HCT116 (cell line): ENCODE results near the gene SMURF1. TPM values are rescaled to one million over a fixed set of nuclear protein-coding genes. Genes with fewer than 3 reads are reported as not detected.

Experiments
- ATAC-seq: fragments of 200-7000 bp; cut with Tn5 transposase; 2 replicates; pipeline ENCODE4 v1.9.1; 2020; ENCODE audit warnings: mild to moderate bottlenecking, moderate library complexity
- BruUV-seq: library from RNA; stranded (reverse); fragments of 400-500 nt; replicated peaks from 2 replicates; lab custom pipeline; 2021; lab: Mats Ljungman, UMichigan
- CTCF ChIA-PET: fragments of 300-600 bp; sonication (Branson Sonifier 250); formaldehyde crosslinking; loops from one replicate; lab custom pipeline; 2021; ENCODE audit warnings: antibody characterized with exemption; lab: Charles Lee
- POLR2A ChIA-PET: fragments of 300-600, 350-600 bp; sonication (Branson Sonifier 250); formaldehyde crosslinking; loops from one replicate; lab custom pipeline; 2021; ENCODE audit warnings: antibody characterized with exemption; lab: Charles Lee
- RAD21 ChIA-PET, 2 experiments: fragments of 300-600 bp; sonication (Branson Sonifier 250); formaldehyde crosslinking; loops; one replicate each; lab custom pipeline; 2023; ENCODE audit warnings: low total read pairs in 2 of 2; ENCODE audit not compliant: uncharacterized antibody in 2 of 2, unreplicated experiment in 2 of 2, low non-redundant PET in 1 of 2; lab: Charles Lee
- DNase-seq: peaks from one replicate; pipeline ENCODE4 v3.0.0-alpha.2; 2010; ENCODE audit warnings: low read depth, low spot score
- H2AFZ ChIP-seq: fragments of 200-600 bp; shearing (Covaris generic), sonication (generic); 2 replicates; pipeline ENCODE4 v1.6.1; 2017; ENCODE audit warnings: low read depth, mixed run types, mixed read lengths, antibody characterized with exemption, low read length; ENCODE audit not compliant: poor library complexity, severe bottlenecking
- H3K27ac ChIP-seq: 2 replicates; pipeline ENCODE4 v1.5.1; 2012; ENCODE audit warnings: low read depth, low read length
- H3K27me3 ChIP-seq: fragments of 200-600 bp; sonication (generic); 2 replicates; pipeline ENCODE4 v1.6.1; 2016; ENCODE audit warnings: mixed run types, low read length, mixed read lengths; ENCODE audit not compliant: insufficient read depth
- H3K36me3 ChIP-seq, 2 experiments: fragments of 200-500 bp in 1 of 2; fragments of 200-600 bp in 1 of 2; sonication (Bioruptor generic) in 1 of 2; sonication (generic) in 1 of 2; 2 replicates each; pipeline versions ENCODE4 v1.5.1 to v1.6.1; 2014 to 2016; ENCODE audit warnings: low read length in 2 of 2, inconsistent platforms in 1 of 2, mixed read lengths in 1 of 2, mixed run types in 1 of 2; ENCODE audit not compliant: insufficient read depth in 2 of 2, control insufficient read depth in 1 of 2
- H3K4me1 ChIP-seq, 2 experiments: fragments of 200-600 bp in 1 of 2; sonication (generic) in 1 of 2; 2 replicates each; pipeline versions ENCODE4 v1.5.1 to v1.6.1; 2012 to 2017; ENCODE audit warnings: low read length in 2 of 2, inconsistent platforms in 1 of 2, mild to moderate bottlenecking in 1 of 2, mixed read lengths in 1 of 2, mixed run types in 1 of 2, moderate library complexity in 1 of 2; ENCODE audit not compliant: insufficient read depth in 2 of 2, control insufficient read depth in 1 of 2
- H3K4me2 ChIP-seq: fragments of 200-600 bp; sonication (generic); 2 replicates; pipeline ENCODE4 v1.6.1; 2017; ENCODE audit warnings: mixed run types, low read length, mixed read lengths
- H3K4me3 ChIP-seq, 2 experiments: fragments of 200-600 bp in 1 of 2; sonication (generic) in 1 of 2; replicated peaks in 1 of 2; 2 replicates each; pipeline ENCODE4 v1.5.1; 2011 to 2016; ENCODE audit warnings: low read length in 2 of 2, control low read depth in 1 of 2, low read depth in 1 of 2, mild to moderate bottlenecking in 1 of 2, mixed read lengths in 1 of 2, mixed run types in 1 of 2
- H3K79me2 ChIP-seq: fragments of 200-600 bp; sonication (generic); 2 replicates; pipeline ENCODE4 v1.6.1; 2017; ENCODE audit warnings: mild to moderate bottlenecking, mixed run types, low read length, moderate library complexity, mixed read lengths; ENCODE audit not compliant: insufficient read depth
- H3K9ac ChIP-seq: fragments of 200-600 bp; sonication (generic); 2 replicates; pipeline ENCODE4 v1.6.1; 2016; ENCODE audit warnings: low read length, mixed read lengths
- H3K9me2 ChIP-seq: fragments of 200-600 bp; sonication (generic), shearing (Covaris generic); 2 replicates; pipeline ENCODE4 v1.6.1; 2017; ENCODE audit warnings: mixed run types, mild to moderate bottlenecking, moderate library complexity; ENCODE audit not compliant: insufficient read depth
- H3K9me3 ChIP-seq, 2 experiments: fragments of 200-500 bp in 1 of 2; fragments of 200-600 bp in 1 of 2; sonication (Bioruptor generic) in 1 of 2; sonication (generic) in 1 of 2; 2 replicates each; pipeline ENCODE4 v1.6.1; 2014 to 2017; ENCODE audit warnings: low read length in 2 of 2, mixed read lengths in 2 of 2, inconsistent platforms in 1 of 2, low read depth in 1 of 2, mild to moderate bottlenecking in 1 of 2, mixed run types in 1 of 2, moderate library complexity in 1 of 2; ENCODE audit not compliant: control insufficient read depth in 1 of 2, insufficient read depth in 1 of 2
- H4K20me1 ChIP-seq: fragments of 200-600 bp; sonication (generic), shearing (Covaris generic); 2 replicates; pipeline ENCODE4 v1.6.1; 2017; ENCODE audit warnings: mixed run types, mild to moderate bottlenecking, moderate library complexity; ENCODE audit not compliant: insufficient read depth
- CTCF ChIP-seq, 3 experiments: fragments of 200-600 bp in 1 of 3; sonication (generic) in 1 of 3; IDR thresholded peaks in 2 of 3; conservative IDR thresholded peaks in 1 of 3; 2 replicates each; pipeline ENCODE4 v1.5.1; 2012 to 2017; ENCODE audit warnings: low read depth in 2 of 3, low read length in 2 of 3, antibody characterized with exemption in 1 of 3, borderline replicate concordance in 1 of 3, control low read depth in 1 of 3, mild to moderate bottlenecking in 1 of 3, mixed read lengths in 1 of 3, mixed run types in 1 of 3, moderate library complexity in 1 of 3; ENCODE audit not compliant: insufficient read depth in 1 of 3
- EZH2 ChIP-seq: fragments of 200-600 bp; sonication (generic); IDR thresholded peaks from 2 replicates; pipeline ENCODE4 v1.6.1; 2017; ENCODE audit warnings: antibody characterized with exemption, mixed run types
- FOSL1 ChIP-seq: IDR thresholded peaks from 2 replicates; pipeline ENCODE4 v1.6.1; 2012; ENCODE audit warnings: low read depth
- JUND ChIP-seq: IDR thresholded peaks from 2 replicates; pipeline ENCODE4 v1.6.1; 2012
- POLR2A ChIP-seq: IDR thresholded peaks from 2 replicates; pipeline ENCODE4 v1.7.0; 2011; ENCODE audit warnings: borderline replicate concordance; ENCODE audit not compliant: insufficient read depth, insufficient read length; ENCODE audit errors: extremely low read depth
- SIN3A ChIP-seq: IDR thresholded peaks from 2 replicates; pipeline ENCODE4 v1.6.1; 2012; ENCODE audit warnings: low read depth
- SP1 ChIP-seq: IDR thresholded peaks from 2 replicates; pipeline ENCODE4 v1.6.1; 2012; ENCODE audit warnings: low read depth
- YY1 ChIP-seq: IDR thresholded peaks from 2 replicates; pipeline ENCODE4 v1.6.1; 2011; ENCODE audit warnings: low read length, low read depth, moderate library complexity, mild to moderate bottlenecking; ENCODE audit not compliant: insufficient replicate concordance; ENCODE audit errors: extremely low read depth
- ZBTB33 ChIP-seq: IDR thresholded peaks from 2 replicates; pipeline ENCODE4 v1.6.1; 2011; ENCODE audit warnings: mild to moderate bottlenecking, low read length, moderate library complexity; ENCODE audit not compliant: insufficient replicate concordance; ENCODE audit errors: extremely low read depth
- ZNF274 ChIP-seq: fragments of 200-500 bp; sonication (Bioruptor generic); IDR thresholded peaks from 2 replicates; pipeline ENCODE4 v1.6.1; 2014; ENCODE audit warnings: mild to moderate bottlenecking, low read depth, low read length, inconsistent platforms
- intact Hi-C: fragments of 100-400 bp; cut with micrococcal nuclease; formaldehyde crosslinking; loops from 2 replicates; pipeline ENCODE4 v1.10.0; 2022
- total RNA-seq: library from RNA; stranded (reverse); gene quantifications from one replicate; pipeline ENCODE4 v1.2.1, GENCODE V29; 2021; ENCODE audit not compliant: unreplicated experiment

SMURF1 gene
- total RNA-seq, 1 experiment from 2014 or later = 24.6 TPM

DNA sequence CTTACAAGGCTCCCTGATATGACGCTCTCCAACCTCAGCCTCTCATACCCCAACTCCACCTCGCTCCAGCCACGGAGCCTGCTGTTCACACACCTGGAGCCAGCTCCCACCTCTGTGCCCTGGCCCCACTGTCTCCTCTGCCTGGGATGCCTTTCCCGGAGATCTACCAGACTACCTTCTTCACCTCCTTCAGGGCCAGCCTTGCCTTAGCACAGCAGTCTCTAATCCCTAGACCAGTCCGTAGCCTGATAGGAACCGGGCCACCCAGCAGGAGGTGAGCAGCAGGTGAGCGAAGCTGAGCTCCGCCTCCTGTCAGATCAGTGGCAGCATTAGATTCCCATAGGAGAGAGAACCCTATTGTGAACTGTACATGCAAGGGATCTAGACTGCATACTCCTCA is 23.2 kb upstream of the SMURF1 start:
- no peak overlapping the region for H3K4me3 ChIP-seq
- RAD21 ChIA-PET = no interaction called here
- TF ChIP-seq EZH2 (no peak), POLR2A (no peak), JUND (no peak), FOSL1 (no peak), ZNF274 (no peak), SP1 (no peak), ZBTB33 (no peak), CTCF (IDR thresholded peaks at IDR 0.05 in 2 of 3, conservative IDR thresholded peaks at IDR 0.05 in 1 of 3; ENCODE audit: borderline replicate concordance in 1 of 3, insufficient read depth in 1 of 3, low read depth in 2 of 3, low read length in 2 of 3) (no peak), SIN3A (no peak), YY1 (no peak)
- TF ChIP-seq, all 23 proteins: peak for 0
- H3K9me3 ChIP-seq = no peaks in the 10 kb centered on the region
- no peaks in the 10 kb centered on the region for H3K36me3 ChIP-seq
- intact Hi-C loops = no loop called here
- POLR2A ChIA-PET = no interaction called here
- no peaks in the 10 kb centered on the region for H3K27me3 ChIP-seq
- CTCF ChIA-PET = no interaction called here
- H3K4me2 ChIP-seq = no peak overlapping the region
- H3K27ac ChIP-seq = no peak overlapping the region
- DNase-seq = no peak
- H4K20me1 ChIP-seq = no peaks in the 10 kb centered on the region
- H3K9ac ChIP-seq = no peak overlapping the region
- ATAC-seq = no peak
- no peaks in the 10 kb centered on the region for H3K79me2 ChIP-seq
- H3K4me1 ChIP-seq = peaks cover 12 to 14% of the 10 kb centered on the region in 2 experiments
- BruUV-seq = no TSS peak
- H3K9me2 ChIP-seq = no peaks in the 10 kb centered on the region
- H2AFZ ChIP-seq = no peak overlapping the region
